AG04450 (cell line): ENCODE results near the gene CFAP161. TPM values are rescaled to one million over a fixed set of nuclear protein-coding genes. Genes with fewer than 3 reads are reported as not detected.

Source experiments
- CTCF ChIA-PET: fragments of 300-600, 350-600 bp; formaldehyde crosslinking; extraction: SDS; loops from one replicate; lab custom pipeline; 2022; ENCODE audit warnings: antibody characterized with exemption, inconsistent platforms; lab: Charles Lee
- POLR2A ChIA-PET: fragments of 350-600 bp; formaldehyde crosslinking; extraction: SDS; loops from one replicate; lab custom pipeline; 2021; ENCODE audit warnings: antibody characterized with exemption, inconsistent platforms; lab: Yijun Ruan, JAX
- DNase-seq: peaks from one replicate; pipeline ENCODE4 v3.0.0-alpha.2; 2011; ENCODE audit warnings: low read depth, low spot score
- H3K27ac ChIP-seq: one replicate; pipeline ENCODE4 v1.5.1; 2012; ENCODE audit warnings: low read depth, low read length, control low read depth
- H3K27me3 ChIP-seq: one replicate; pipeline ENCODE4 v1.6.0; 2012; ENCODE audit warnings: low read length; ENCODE audit not compliant: control insufficient read depth, insufficient read depth
- H3K4me3 ChIP-seq: 2 replicates; pipeline ENCODE4 v1.5.1; 2011; ENCODE audit warnings: mild to moderate bottlenecking, low read depth, low read length, control low read depth
- H3K9me3 ChIP-seq: 2 replicates; pipeline ENCODE4 v1.5.1; 2012; ENCODE audit warnings: low read length; ENCODE audit not compliant: control insufficient read depth, insufficient read depth
- CTCF ChIP-seq: IDR thresholded peaks from 2 replicates; pipeline ENCODE4 v1.5.1; 2011; ENCODE audit warnings: low read depth, low read length, control low read depth, inconsistent platforms
- polyA plus RNA-seq: library from polyadenylated mRNA; depleted of rRNA; stranded (reverse); fragments of >200 nt; gene quantifications from 2 replicates; pipeline ENCODE4 v1.2.3, GENCODE V29; 2011; rRNA removed

CFAP161 gene
- polyA plus RNA-seq, 1 experiment, result not detected

- H3K9me3 ChIP-seq, result no peaks in the 10 kb centered on the region
- POLR2A ChIA-PET, result no interaction called here
- CTCF ChIA-PET, result interaction anchor here (5.1 kb wide), 1 partner anchor 69 kb away, joined by 27 read pairs; no protein-coding TSS in a partner anchor
Observed at GRCh38 chr15:81197688-81198281, 63.7 kb downstream of the CFAP161 start.

More at GRCh38 chr15:81197688-81198281, 63.7 kb downstream of the CFAP161 start:
- H3K4me3 ChIP-seq, result no peak overlapping the region
- DNase-seq, result no peak
- no peak overlapping the region for H3K27ac ChIP-seq
- no peaks in the 10 kb centered on the region for H3K27me3 ChIP-seq
- no peak for TF ChIP-seq CTCF

Other genes with a start within 250 kb of the CFAP161 start
- gene MESD, start 144.5 kb upstream of the CFAP161 start, polyA plus RNA-seq, result 19.1 and 23.9 TPM in 2 replicates
- 3.5 and 4.1 TPM in 2 replicates for gene TLNRD1, start 133.3 kb upstream of the CFAP161 start, polyA plus RNA-seq
- 3.8 and 4.6 TPM in 2 replicates for gene IL16, start 62.6 kb downstream of the CFAP161 start, polyA plus RNA-seq
- gene STARD5, start 189.9 kb downstream of the CFAP161 start, polyA plus RNA-seq, result 19.0 and 20.5 TPM in 2 replicates
- gene TMC3, start 239.9 kb downstream of the CFAP161 start, polyA plus RNA-seq, result not detected in 2 replicates